ENCODE data around the gene CCNL1.
"Not testable (repeated sequence)": the region's sequence is repeated elsewhere in the genome, so short reads cannot be mapped to it uniquely, and the experiment has no call there.

DNA sequence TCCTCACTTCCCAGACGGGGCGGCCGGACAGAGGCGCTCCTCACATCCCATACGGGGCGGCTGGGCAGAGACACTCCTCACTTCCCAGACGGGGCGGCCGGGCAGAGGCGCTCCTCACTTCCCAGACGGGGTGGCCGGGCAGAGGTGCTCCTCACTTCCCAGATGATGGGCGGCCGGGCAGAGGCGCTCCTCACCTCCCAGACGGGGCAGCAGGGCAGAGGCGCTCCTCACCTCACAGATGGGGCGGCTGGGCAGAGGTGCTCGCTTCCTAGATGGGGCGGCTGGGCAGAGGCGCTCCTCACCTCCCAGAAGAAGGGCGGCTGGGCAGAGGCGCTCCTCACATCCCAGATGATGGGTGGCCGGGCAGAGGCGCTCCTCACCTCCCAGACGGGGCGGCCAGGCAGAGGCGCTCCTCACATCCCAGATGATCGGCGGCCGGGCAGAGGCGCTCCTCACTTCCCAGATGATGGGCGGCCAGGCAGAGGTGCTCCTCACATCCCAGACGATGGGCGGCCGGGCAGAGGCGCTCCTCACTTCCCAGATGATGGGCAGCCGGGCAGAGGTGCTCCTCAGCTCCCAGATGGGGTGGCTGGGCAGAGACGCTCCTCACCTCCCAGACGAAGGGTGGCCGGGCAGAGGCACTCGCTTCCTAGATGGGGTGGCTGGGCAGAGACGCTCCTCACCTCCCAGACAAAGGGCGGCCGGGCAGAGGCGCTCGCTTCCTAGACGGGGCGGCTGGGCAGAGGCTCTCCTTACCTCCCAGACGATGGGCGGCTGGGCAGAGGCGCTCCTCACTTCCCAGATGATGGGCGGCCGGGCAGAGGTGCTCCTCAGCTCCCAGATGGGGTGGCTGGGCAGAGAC, 18.8 kb upstream of the CCNL1 start:
- TF ChIP-seq POLR2A (IDR thresholded peaks at IDR 0.05; ENCODE audit: low read depth, low read length); TAF1 (IDR thresholded peaks at IDR 0.05; ENCODE audit: borderline replicate concordance, low read depth, low read length); POLR2AphosphoS5 (IDR thresholded peaks at IDR 0.05; ENCODE audit: low read depth, low read length): not testable (repeated sequence)
